Measurements from ENCODE around the gene ZNF32. TPM values are rescaled to one million over a fixed set of nuclear protein-coding genes. Genes with fewer than 3 reads are reported as not detected.
A peak's percentile ranks its signal among the peaks of the same experiment; 100 is the strongest.

Gene ZNF32
- total RNA-seq, 1 experiment from 2014 or later: 16.7 TPM

DNA sequence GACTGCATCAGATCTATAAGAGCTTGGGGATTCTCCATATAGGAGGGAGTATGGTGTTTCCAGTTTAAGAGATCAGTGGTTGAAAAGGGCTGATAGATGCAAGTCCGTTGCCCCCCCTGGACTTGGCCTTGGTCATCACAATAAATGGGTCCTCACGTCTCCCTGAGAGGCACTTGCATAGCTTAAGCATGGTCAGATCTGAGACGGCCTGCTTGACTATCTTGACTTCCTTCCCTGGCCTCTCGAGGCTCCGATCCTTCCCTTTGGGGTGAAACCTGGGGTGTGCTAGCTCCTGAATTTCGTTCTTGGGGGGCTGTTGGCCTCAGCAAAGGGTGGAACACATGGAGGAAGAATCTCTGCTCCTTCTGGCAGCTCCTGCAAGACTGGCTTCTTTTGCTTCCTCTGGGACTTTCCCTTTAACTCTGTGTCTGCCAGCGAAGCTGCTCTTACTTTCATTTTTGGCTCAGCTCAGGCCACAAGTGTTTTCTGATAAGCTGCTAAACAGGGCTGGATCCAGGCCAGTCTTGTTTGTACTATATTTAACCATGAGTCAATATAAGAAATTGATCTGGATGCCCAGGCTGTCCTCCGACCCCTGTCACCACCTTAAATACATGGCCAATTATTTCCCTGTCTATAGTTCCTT lies 53.6 kb downstream of the ZNF32 start:
- peak; percentile 19 for DNase-seq
- Histone ChIP-seq H3K9me3 (ENCODE audit: low read length) (0 out of 2 replicates have a peak, but pooled peaks cover 9% of the 10 kb centered on the region), H3K79me2 (ENCODE audit: low read length) (no peaks in the 10 kb centered on the region), H3K4me2 (ENCODE audit: low read length) (peak overlapping the region; percentile 77), H3K27ac (ENCODE audit: low read length) (no peak overlapping the region), H3F3A (ENCODE audit: low read length, unreplicated experiment) (no peaks in the 10 kb centered on the region), H2AFZ (ENCODE audit: low read length) (peak overlapping the region; percentile 71), H3K4me3 (ENCODE audit: low read length) (peak overlapping the region; percentile 58), H3K36me3 (ENCODE audit: low read depth, low read length) (no peaks in the 10 kb centered on the region), H3K9me2 (replicated peaks; ENCODE audit: low read length) (no peaks in the 10 kb centered on the region), H3K9ac (ENCODE audit: low read length) (no peak overlapping the region), H3K27me3 (ENCODE audit: low read length) (0 out of 2 replicates have a peak, but pooled peaks cover 7% of the 10 kb centered on the region), H3K4me1 (ENCODE audit: insufficient read depth, low read length) (no peaks in the 10 kb centered on the region), H4K20me1 (ENCODE audit: low read length) (no peaks in the 10 kb centered on the region)
- BruUV-seq (replicated peaks): no TSS peak
- ATAC-seq: no peak
- intact Hi-C loops (cut with micrococcal nuclease): no loop called here
- TF ChIP-seq EZH2phosphoT487 (IDR thresholded peaks at IDR 0.05; ENCODE audit: borderline replicate concordance, low read length) (no peak), EZH2 (IDR thresholded peaks at IDR 0.05; ENCODE audit: low read length, unreplicated experiment) (no peak)
- TF ChIP-seq, protein P1, sequence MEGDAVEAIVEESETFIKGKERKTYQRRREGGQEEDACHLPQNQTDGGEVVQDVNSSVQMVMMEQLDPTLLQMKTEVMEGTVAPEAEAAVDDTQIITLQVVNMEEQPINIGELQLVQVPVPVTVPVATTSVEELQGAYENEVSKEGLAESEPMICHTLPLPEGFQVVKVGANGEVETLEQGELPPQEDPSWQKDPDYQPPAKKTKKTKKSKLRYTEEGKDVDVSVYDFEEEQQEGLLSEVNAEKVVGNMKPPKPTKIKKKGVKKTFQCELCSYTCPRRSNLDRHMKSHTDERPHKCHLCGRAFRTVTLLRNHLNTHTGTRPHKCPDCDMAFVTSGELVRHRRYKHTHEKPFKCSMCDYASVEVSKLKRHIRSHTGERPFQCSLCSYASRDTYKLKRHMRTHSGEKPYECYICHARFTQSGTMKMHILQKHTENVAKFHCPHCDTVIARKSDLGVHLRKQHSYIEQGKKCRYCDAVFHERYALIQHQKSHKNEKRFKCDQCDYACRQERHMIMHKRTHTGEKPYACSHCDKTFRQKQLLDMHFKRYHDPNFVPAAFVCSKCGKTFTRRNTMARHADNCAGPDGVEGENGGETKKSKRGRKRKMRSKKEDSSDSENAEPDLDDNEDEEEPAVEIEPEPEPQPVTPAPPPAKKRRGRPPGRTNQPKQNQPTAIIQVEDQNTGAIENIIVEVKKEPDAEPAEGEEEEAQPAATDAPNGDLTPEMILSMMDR (conservative IDR thresholded peaks at IDR 0.05; ENCODE audit: low read depth, low read length): no peak
- ChIA-PET CTCF (no interaction called here), POLR2A (ENCODE audit: unreplicated experiment) (no interaction called here)

Other genes starting within 250 kb of the ZNF32 start
- 417 and 421 TPM in 2 replicates for gene HNRNPF, start 239.7 kb downstream of the ZNF32 start, total RNA-seq (2014; rRNA removed)
- 7.0 and 9.4 TPM in 2 replicates for gene ZNF487, start 211.8 kb downstream of the ZNF32 start, total RNA-seq (2014; rRNA removed)
- 8.5 and 9.7 TPM in 2 replicates for gene ZNF239, start 74.3 kb downstream of the ZNF32 start, total RNA-seq (2014; rRNA removed)
- gene ZNF485, start 42.4 kb downstream of the ZNF32 start, total RNA-seq (2014; rRNA removed): 1.2 and 1.3 TPM in 2 replicates